WI38 (cell line): ENCODE data around the gene FAAP100.
"Not testable (repeated sequence)": the region's sequence is repeated elsewhere in the genome, so short reads cannot be mapped to it uniquely, and the experiment has no call there.

ENCODE experiments used
- H3K4me3 ChIP-seq: 2 replicates; pipeline ENCODE4 v1.5.1; 2011; ENCODE audit warnings: low read depth, mild to moderate bottlenecking, control low read depth, low read length
- TF ChIP-seq, protein P1 (sequence below): IDR thresholded peaks from 2 replicates; pipeline ENCODE4 v1.5.1; 2012; ENCODE audit warnings: low read depth, mild to moderate bottlenecking, control low read depth, low read length

The FAAP100 gene

DNA sequence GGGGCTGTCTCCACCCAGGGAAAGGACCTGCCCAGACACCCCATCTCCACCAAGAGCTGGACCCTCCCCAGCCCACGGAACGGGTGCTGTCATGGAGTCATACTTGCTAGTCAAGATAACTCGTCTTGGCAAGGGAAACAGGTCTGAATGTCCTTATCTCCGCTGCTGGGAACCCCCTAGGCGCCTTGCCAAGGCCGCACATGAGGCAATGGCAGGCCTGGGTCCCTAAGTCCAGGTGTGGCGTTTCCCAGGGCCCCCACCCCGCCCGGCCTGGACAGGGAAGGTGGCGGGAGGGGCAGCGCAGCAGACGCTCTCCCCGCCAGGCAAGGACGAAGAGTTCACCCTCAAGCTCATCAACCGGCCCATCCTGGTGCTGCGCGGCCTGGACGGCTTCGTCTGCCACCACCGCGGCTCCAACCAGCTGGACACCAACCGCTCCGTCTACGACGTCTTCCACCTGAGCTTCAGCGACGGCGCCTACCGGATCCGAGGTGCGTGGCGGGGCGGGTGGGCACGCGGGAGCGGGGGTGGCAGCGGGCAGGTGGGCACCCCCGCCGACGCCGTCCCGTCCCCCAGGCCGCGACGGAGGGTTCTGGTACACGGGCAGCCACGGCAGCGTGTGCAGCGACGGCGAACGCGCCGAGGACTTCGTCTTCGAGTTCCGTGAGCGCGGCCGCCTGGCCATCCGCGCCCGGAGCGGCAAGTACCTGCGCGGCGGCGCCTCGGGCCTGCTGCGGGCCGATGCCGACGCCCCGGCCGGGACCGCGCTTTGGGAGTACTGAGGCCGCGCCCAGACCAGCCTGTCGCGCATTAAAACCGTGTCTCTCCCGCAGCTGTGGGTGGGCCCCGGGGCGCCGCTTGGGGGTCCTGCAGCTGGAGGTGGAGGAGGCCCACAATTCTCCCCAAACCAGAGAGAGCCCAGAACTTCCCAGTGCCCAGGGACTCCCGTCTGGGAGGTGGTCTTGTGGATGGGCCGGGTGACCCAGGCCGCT, 15.6 kb downstream of the FAAP100 start:
- TF ChIP-seq, protein P1, sequence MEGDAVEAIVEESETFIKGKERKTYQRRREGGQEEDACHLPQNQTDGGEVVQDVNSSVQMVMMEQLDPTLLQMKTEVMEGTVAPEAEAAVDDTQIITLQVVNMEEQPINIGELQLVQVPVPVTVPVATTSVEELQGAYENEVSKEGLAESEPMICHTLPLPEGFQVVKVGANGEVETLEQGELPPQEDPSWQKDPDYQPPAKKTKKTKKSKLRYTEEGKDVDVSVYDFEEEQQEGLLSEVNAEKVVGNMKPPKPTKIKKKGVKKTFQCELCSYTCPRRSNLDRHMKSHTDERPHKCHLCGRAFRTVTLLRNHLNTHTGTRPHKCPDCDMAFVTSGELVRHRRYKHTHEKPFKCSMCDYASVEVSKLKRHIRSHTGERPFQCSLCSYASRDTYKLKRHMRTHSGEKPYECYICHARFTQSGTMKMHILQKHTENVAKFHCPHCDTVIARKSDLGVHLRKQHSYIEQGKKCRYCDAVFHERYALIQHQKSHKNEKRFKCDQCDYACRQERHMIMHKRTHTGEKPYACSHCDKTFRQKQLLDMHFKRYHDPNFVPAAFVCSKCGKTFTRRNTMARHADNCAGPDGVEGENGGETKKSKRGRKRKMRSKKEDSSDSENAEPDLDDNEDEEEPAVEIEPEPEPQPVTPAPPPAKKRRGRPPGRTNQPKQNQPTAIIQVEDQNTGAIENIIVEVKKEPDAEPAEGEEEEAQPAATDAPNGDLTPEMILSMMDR: no peak
- H3K4me3 ChIP-seq: no peak overlapping the region

DNA sequence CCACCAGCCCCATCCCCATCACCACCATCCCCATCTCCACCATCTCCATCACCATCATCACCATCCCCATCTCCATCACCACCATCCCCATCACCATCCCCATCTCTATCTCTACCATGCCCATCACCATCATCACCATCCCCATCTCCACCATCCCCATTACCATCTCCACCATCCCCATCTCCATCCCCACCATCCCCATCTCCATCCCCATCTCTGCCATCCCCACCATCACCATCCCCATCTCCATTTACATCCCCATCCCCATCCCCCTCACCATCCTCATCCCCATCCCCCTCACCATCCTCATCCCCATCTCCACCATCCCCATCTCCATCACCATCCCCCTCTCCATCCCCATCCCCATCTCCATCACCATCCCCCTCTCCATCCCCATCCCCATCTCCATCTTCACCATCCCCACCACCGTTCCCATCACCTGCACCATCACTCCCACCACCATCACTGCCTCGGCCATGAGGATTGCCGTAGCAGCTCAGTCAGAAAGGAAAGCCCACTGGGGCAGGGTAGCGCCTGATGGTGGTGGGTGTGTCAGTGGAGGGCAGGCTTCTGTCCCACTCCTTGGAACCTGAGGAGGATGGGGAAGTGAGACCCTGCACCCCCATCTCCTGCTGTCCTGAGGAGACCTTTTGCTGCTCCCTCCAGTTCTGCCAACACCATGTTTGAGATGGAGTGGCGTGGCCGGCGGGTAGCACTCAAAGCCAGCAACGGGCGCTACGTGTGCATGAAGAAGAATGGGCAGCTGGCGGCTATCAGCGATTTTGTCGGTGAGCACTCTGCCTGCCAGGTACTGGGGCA, 16.5 kb downstream of the FAAP100 start:
- TF ChIP-seq, protein P1: no peak
- H3K4me3 ChIP-seq: no peak overlapping the region

DNA sequence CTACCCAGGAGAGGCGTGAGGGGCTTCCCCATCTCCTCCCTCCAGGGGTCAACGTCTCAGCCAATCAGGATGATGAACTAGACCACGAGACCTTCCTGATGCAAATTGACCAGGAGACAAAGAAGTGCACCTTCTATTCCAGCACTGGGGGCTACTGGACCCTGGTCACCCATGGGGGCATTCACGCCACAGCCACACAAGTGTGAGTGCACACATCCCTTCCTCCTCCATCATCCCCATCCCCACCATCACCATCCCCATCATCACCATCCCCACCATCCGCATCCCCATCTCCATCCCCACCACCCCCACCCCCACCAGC, 17.2 kb downstream of the FAAP100 start:
- H3K4me3 ChIP-seq: no peak overlapping the region
- TF ChIP-seq, protein P1: no peak

DNA sequence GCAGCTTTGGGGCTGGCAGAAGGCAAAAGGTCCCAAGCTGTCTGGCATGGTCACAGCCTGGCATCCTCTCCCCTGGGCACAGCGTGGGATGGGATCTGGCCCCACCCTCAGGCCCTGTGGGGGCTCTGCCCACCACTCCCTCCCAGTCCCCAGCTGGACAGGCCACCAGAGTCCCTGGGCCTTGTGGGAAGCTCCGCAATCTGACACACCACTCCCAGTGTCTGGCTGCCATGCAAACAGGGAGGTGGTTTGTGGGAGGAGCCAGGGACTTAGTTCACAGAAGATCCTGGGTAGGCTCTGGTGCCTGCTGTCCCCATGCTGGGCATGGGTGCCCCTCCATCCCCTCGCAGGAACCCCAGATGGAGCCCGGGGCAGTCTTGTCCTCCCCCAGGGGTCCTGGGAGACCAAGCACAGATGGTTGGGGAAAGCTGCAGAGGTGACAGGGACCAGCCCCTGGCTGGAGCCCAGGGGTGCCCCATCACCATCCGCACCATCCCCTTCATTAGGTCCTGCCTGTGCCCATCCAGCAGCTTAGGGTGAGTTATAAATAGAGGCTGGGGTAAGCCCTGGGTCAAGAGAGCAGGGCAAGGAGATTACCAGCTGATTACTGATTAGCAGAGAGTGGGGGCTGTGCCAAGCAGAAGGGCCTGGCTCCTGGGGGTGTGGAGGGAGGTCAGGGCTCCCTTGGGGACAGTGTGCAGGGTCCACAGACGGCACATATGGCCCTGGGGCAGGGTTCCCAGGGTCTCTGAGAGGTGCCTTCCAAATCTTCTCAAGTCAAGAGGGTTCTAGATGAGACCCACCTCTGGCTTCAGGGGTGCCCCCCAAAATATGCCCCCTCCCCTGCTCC, 17.8 kb downstream of the FAAP100 start:
- H3K4me3 ChIP-seq: no peak overlapping the region
- TF ChIP-seq, protein P1: no peak

DNA sequence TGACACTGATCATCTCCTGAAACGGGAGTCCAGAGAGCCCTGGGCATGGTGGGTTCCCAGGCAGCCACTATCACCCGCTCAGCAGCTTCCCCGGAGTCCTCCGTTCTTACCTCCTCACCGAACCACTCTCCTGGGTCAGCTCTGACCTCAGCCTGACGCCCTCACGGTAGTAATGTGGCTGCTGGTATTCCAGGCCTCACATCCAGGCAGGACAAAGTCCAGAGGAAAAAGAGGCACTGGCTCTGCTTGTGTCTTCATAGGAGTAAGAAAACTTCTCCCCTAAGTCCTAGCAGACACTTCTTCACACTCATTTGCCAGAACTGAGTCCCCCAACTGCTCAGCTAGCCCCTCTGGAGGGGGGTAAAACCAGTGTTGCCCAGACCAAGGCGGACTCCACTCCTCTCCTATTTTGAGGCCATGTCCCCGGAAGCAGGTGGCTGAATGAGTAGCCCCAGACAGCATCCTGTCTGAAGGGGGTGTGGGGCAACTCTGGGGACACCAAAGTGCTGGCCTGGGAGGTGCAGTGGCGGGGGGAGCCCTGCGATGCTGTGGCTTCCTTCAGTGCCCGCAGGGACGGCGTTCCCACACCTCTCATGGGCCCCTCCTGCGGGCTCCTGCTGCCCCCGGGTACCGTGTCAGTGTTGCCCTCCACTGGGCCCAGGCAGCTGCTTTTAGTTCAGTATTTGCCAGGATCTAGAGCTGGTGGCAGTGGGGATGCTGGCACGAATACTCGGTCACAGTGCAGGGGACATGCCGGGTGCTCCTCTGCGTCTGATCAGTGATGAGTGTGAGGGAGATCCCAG, 18.6 kb downstream of the FAAP100 start:
- H3K4me3 ChIP-seq: no peak overlapping the region
- TF ChIP-seq, protein P1: no peak

DNA sequence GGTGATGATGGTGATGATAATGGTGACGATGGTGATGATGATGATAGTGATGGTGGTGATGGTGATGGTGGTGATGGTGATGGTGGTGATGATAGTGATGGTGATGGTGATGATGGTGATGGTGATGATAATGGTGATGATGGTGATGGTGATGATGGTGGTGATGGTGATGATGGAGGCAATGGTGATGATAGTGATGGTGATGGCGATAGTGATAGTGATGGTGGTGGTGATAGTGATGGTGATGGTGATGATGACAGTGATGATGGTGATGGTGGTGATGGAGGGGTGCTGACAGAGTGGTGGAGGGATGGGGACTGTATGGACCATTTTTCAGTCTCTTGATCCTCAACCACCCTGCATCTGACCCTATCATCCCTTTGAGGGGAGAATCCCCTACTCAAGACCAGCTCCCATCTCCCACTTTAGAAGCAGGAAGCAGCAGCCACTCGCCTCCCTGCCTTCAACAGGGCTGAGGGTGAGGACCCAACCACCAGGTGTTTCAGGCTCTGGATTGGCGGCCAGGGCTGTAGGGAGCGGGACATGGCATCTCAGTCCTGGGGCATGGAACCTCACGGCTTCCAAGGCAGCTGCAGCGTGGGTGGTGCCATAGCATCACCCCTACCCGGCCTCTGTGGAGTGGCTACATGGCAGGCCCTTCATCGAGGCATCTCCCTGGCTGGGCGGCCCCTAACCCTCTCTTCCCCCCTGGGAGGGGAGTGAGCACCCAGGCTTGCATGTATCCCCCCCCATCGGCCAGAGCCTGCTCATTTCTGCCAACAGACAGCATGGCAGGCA, 19.5 kb downstream of the FAAP100 start:
- TF ChIP-seq, protein P1: no peak
- H3K4me3 ChIP-seq: no peak overlapping the region

GRCh38 chr17:81531998-81532404, 20.2 kb downstream of the FAAP100 start:
- H3K4me3 ChIP-seq: not testable (repeated sequence)

DNA sequence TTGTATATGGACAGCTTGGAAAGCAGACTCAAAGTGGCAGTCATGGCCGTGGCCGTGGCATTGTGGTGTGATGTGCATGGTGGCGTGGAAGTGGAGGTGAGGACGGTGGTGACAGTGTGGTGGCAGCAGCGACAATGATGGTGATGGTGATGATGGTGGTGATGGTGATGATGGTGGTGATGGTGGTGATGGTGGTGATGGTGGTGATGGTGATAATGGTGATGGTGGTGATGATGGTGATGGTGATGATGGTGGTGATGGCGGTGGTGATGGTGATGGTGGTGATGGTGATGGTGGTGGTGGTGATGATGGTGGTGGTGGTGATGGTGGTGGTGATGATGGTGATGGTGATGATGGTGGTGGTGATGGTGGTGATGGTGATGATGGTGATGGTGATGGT, 21.1 kb downstream of the FAAP100 start:
- not testable (repeated sequence) for H3K4me3 ChIP-seq
